ENCODE measurements around the gene DPM3.

- TF ChIP-seq POLR2AphosphoS5 (IDR thresholded peaks at IDR 0.05) (no peak), CTCF (IDR thresholded peaks at IDR 0.05) (no peak), POLR2A (IDR thresholded peaks at IDR 0.05) (no peak), EP300 (IDR thresholded peaks at IDR 0.05) (no peak)
Observed at GRCh38 chr1:155168456-155169210, 28.3 kb upstream of the DPM3 start.
